AG04450 (cell line): Measurements from ENCODE around the gene PIGH. TPM values are rescaled to one million over a fixed set of nuclear protein-coding genes. Genes with fewer than 3 reads are reported as not detected.

Experiments
- CTCF ChIA-PET: fragments of 300-600, 350-600 bp; formaldehyde crosslinking; extraction: SDS; loops from one replicate; lab custom pipeline; 2022; ENCODE audit warnings: antibody characterized with exemption, inconsistent platforms; lab: Charles Lee
- POLR2A ChIA-PET: fragments of 350-600 bp; formaldehyde crosslinking; extraction: SDS; loops from one replicate; lab custom pipeline; 2021; ENCODE audit warnings: antibody characterized with exemption, inconsistent platforms; lab: Yijun Ruan, JAX
- DNase-seq: peaks from one replicate; pipeline ENCODE4 v3.0.0-alpha.2; 2011; ENCODE audit warnings: low read depth, low spot score
- H3K27ac ChIP-seq: one replicate; pipeline ENCODE4 v1.5.1; 2012; ENCODE audit warnings: low read depth, low read length, control low read depth
- H3K27me3 ChIP-seq: one replicate; pipeline ENCODE4 v1.6.0; 2012; ENCODE audit warnings: low read length; ENCODE audit not compliant: control insufficient read depth, insufficient read depth
- H3K4me3 ChIP-seq: 2 replicates; pipeline ENCODE4 v1.5.1; 2011; ENCODE audit warnings: mild to moderate bottlenecking, low read depth, low read length, control low read depth
- H3K9me3 ChIP-seq: 2 replicates; pipeline ENCODE4 v1.5.1; 2012; ENCODE audit warnings: low read length; ENCODE audit not compliant: control insufficient read depth, insufficient read depth
- CTCF ChIP-seq: IDR thresholded peaks from 2 replicates; pipeline ENCODE4 v1.5.1; 2011; ENCODE audit warnings: low read depth, low read length, control low read depth, inconsistent platforms
- polyA plus RNA-seq: library from polyadenylated mRNA; depleted of rRNA; stranded (reverse); fragments of >200 nt; gene quantifications from 2 replicates; pipeline ENCODE4 v1.2.3, GENCODE V29; 2011

PIGH gene
- polyA plus RNA-seq, 1 experiment, result 17.6 TPM

GRCh38 chr14:67623114-67623513 is 23.0 kb upstream of the PIGH start:
- CTCF ChIA-PET, result interaction anchor here (0.8 to 1.7 kb wide), 6 partner anchors 23 to 196 kb away, joined by 3 to 19 read pairs (median 4); partner anchors contain the start of gene PIGH
- no peaks in the 10 kb centered on the region for H3K27me3 ChIP-seq
- TF ChIP-seq CTCF, result no peak
- H3K4me3 ChIP-seq, result no peak overlapping the region
- POLR2A ChIA-PET, result no interaction called here
- H3K9me3 ChIP-seq, result no peaks in the 10 kb centered on the region; the same call in 1 of the 2 replicates
- DNase-seq, result no peak
- no peak overlapping the region for H3K27ac ChIP-seq

- no peak for TF ChIP-seq CTCF
- Histone ChIP-seq H3K4me3 (no peak overlapping the region), H3K9me3 (no peaks in the 10 kb centered on the region; the same call in 1 of the 2 replicates), H3K27me3 (no peaks in the 10 kb centered on the region), H3K27ac (peak overlapping the region; percentile 42)
- DNase-seq, result no peak
- POLR2A ChIA-PET, result no interaction called here
- CTCF ChIA-PET, result interaction anchor here (0.6 to 1.7 kb wide), 7 partner anchors 10 to 195 kb away, joined by 3 to 19 read pairs (median 4); partner anchors contain the start of gene PIGH
Observed at GRCh38 chr14:67622675-67623074, 22.6 kb upstream of the PIGH start.

GRCh38 chr14:67620217-67620785 is 20.2 kb upstream of the PIGH start:
- TF ChIP-seq CTCF, result no peak
- ChIA-PET POLR2A (interaction anchor here (1.0 to 2.5 kb wide), 2 partner anchors 20 to 75 kb away, joined by 3 to 8 read pairs; partner anchors contain the start of genes PIGH and RDH11), CTCF (interaction anchor here (1.0 to 4.7 kb wide), 6 partner anchors 20 to 85 kb away, joined by 3 to 162 read pairs (median 4); partner anchors contain the start of genes PIGH and RDH12)
- peak overlapping the region; percentile 67 for H3K4me3 ChIP-seq
- no peaks in the 10 kb centered on the region; the same call in 1 of the 2 replicates for H3K9me3 ChIP-seq
- H3K27me3 ChIP-seq, result no peaks in the 10 kb centered on the region
- no peak overlapping the region for H3K27ac ChIP-seq
- no peak for DNase-seq

GRCh38 chr14:67619446-67620216 is 19.6 kb upstream of the PIGH start, which contains the start of gene ARG2:
Gene ARG2, plus strand, starts transcription at chr14:67619920. Its CDS starts 58 bp downstream, at chr14:67619978.
- no peak for TF ChIP-seq CTCF
- no peaks in the 10 kb centered on the region for H3K27me3 ChIP-seq
- H3K9me3 ChIP-seq, result no peaks in the 10 kb centered on the region; the same call in 1 of the 2 replicates
- H3K27ac ChIP-seq, result no peak within 1 kb of the TSS
- ChIA-PET POLR2A (interaction anchor here (1.0 to 2.5 kb wide), 3 partner anchors 19 to 76 kb away, joined by 3 to 8 read pairs (median 4); partner anchors contain the start of genes PIGH and RDH11), CTCF (interaction anchor here (0.6 to 4.7 kb wide), 24 partner anchors 10 to 1742 kb away, joined by 3 to 162 read pairs (median 4); partner anchors contain the start of genes PIGH, RDH11 and RDH12)
- peak within 1 kb of the TSS; percentile 67 for H3K4me3 ChIP-seq
- peak; percentile 61 for DNase-seq
